GM23338 (cell line): ENCODE results near the gene GRIK1. TPM values are rescaled to one million over a fixed set of nuclear protein-coding genes. Genes with fewer than 3 reads are reported as not detected.

ENCODE experiments used
- ATAC-seq: fragments of 200-7000 bp; cut with Tn5 transposase; 3 replicates; pipeline ENCODE4 v1.9.1; 2020
- DNase-seq: peaks from one replicate; pipeline ENCODE4 v3.0.0-alpha.2; 2015; ENCODE audit warnings: low spot score
- H2AFZ ChIP-seq: fragments of 200-600 bp; sonication (generic); 2 replicates; pipeline ENCODE4 v1.8.0; 2016; ENCODE audit warnings: antibody characterized with exemption, mild to moderate bottlenecking, moderate library complexity
- H3F3A ChIP-seq: fragments of 200-600 bp; sonication (generic); replicated peaks from 2 replicates; pipeline ENCODE4 v1.8.0; 2017; ENCODE audit warnings: antibody characterized with exemption, mixed run types, low read depth
- H3K27ac ChIP-seq: fragments of 200-600 bp; sonication (generic); 2 replicates; pipeline ENCODE4 v1.6.1; 2016; ENCODE audit warnings: low read depth
- H3K27me3 ChIP-seq: fragments of 200-600 bp; sonication (generic); 2 replicates; pipeline ENCODE4 v1.8.0; 2016; ENCODE audit warnings: mild to moderate bottlenecking, mixed run types, moderate library complexity; ENCODE audit not compliant: insufficient read depth
- H3K36me3 ChIP-seq: fragments of 200-600 bp; sonication (generic); 2 replicates; pipeline ENCODE4 v1.8.0; 2016; ENCODE audit warnings: mild to moderate bottlenecking; ENCODE audit not compliant: insufficient read depth
- H3K4me1 ChIP-seq: fragments of 200-600 bp; sonication (generic); 2 replicates; pipeline ENCODE4 v1.8.0; 2016; ENCODE audit warnings: mild to moderate bottlenecking, moderate library complexity; ENCODE audit not compliant: insufficient read depth
- H3K4me2 ChIP-seq: fragments of 200-600 bp; sonication (generic); 2 replicates; pipeline ENCODE4 v1.7.1; 2017; ENCODE audit warnings: mixed run types
- H3K4me3 ChIP-seq: fragments of 200-600 bp; sonication (generic); 2 replicates; pipeline ENCODE4 v1.6.1; 2016; ENCODE audit warnings: mixed run types
- H3K79me2 ChIP-seq: fragments of 200-600 bp; sonication (generic); replicated peaks from 2 replicates; pipeline ENCODE4 v1.8.0; 2017; ENCODE audit warnings: mild to moderate bottlenecking; ENCODE audit not compliant: insufficient read depth
- H3K9me2 ChIP-seq: fragments of 200-600 bp; sonication (generic); 2 replicates; pipeline ENCODE4 v1.8.0; 2017; ENCODE audit not compliant: insufficient read depth
- H4K20me1 ChIP-seq: fragments of 200-600 bp; sonication (generic); replicated peaks from 2 replicates; pipeline ENCODE4 v1.8.0; 2017; ENCODE audit warnings: mild to moderate bottlenecking; ENCODE audit not compliant: insufficient read depth
- H3K27ac Mint-ChIP-seq: 2 replicates; pipeline ENCODE4 v1.8.0; 2020; ENCODE audit warnings: inconsistent platforms, mild to moderate bottlenecking, moderate library complexity, mixed read lengths
- H3K27me3 Mint-ChIP-seq: 3 replicates; pipeline ENCODE4 v1.8.0; 2022; ENCODE audit warnings: low read depth, mild to moderate bottlenecking, moderate library complexity, mixed read lengths, inconsistent platforms; ENCODE audit not compliant: insufficient read depth, poor library complexity
- H3K36me3 Mint-ChIP-seq: 3 replicates; pipeline ENCODE4 v1.8.0; 2021; ENCODE audit warnings: low read depth, mild to moderate bottlenecking, inconsistent platforms, moderate library complexity, mixed read lengths
- H3K4me1 Mint-ChIP-seq: 3 replicates; pipeline ENCODE4 v1.8.0; 2020; ENCODE audit warnings: mild to moderate bottlenecking, inconsistent platforms, mixed read lengths
- H3K4me3 Mint-ChIP-seq: 3 replicates; pipeline ENCODE4 v1.8.0; 2021; ENCODE audit warnings: moderate library complexity, mild to moderate bottlenecking, inconsistent platforms, mixed read lengths
- H3K9me3 Mint-ChIP-seq: 3 replicates; pipeline ENCODE4 v1.8.0; 2020; ENCODE audit warnings: moderate library complexity, mild to moderate bottlenecking, inconsistent platforms, mixed read lengths
- CREB1 ChIP-seq: fragments of 250-450 bp; sonication (Bioruptor Pico); IDR thresholded peaks from 2 replicates; pipeline ENCODE4 v1.5.0; 2020; ENCODE audit warnings: low read depth, mild to moderate bottlenecking, moderate library complexity
- EZH2 ChIP-seq: fragments of 200-600 bp; sonication (generic); IDR thresholded peaks from one replicate; pipeline ENCODE4 v1.8.0; 2017; ENCODE audit warnings: antibody characterized with exemption, mild to moderate bottlenecking, low read depth; ENCODE audit not compliant: unreplicated experiment
- EZH2phosphoT487 ChIP-seq: fragments of 200-600 bp; sonication (generic); IDR thresholded peaks from one replicate; pipeline ENCODE4 v1.8.1; 2018; ENCODE audit warnings: antibody characterized with exemption; ENCODE audit not compliant: unreplicated experiment
- JUNB ChIP-seq: IDR thresholded peaks from one replicate; pipeline ENCODE4 v1.6.1; 2016; ENCODE audit warnings: antibody characterized with exemption; ENCODE audit not compliant: unreplicated experiment
- NANOG ChIP-seq: IDR thresholded peaks from 2 replicates; pipeline ENCODE4 v1.6.1; 2016; ENCODE audit warnings: antibody characterized with exemption, borderline replicate concordance
- POLR2AphosphoS5 ChIP-seq: IDR thresholded peaks from 2 replicates; pipeline ENCODE4 v1.6.1; 2016; ENCODE audit warnings: antibody characterized with exemption, low read depth
- STAT1 ChIP-seq: IDR thresholded peaks from one replicate; pipeline ENCODE4 v1.6.1; 2016; ENCODE audit warnings: antibody characterized with exemption; ENCODE audit not compliant: unreplicated experiment
- ZNF114 ChIP-seq: fragments of 250-450 bp; sonication (Bioruptor Pico); IDR thresholded peaks from 2 replicates; pipeline ENCODE4 v1.5.0; 2020; ENCODE audit warnings: mild to moderate bottlenecking, moderate library complexity
- ZNF331 ChIP-seq: fragments of 250-450 bp; sonication (Bioruptor Pico); IDR thresholded peaks from 2 replicates; pipeline ENCODE4 v1.5.0; 2020; ENCODE audit warnings: low read depth, mild to moderate bottlenecking, moderate library complexity
- polyA plus RNA-seq: library from polyadenylated mRNA; unstranded; fragments of >200 nt; fragmentation: Nextera tagmentation; extraction: Ambion mirVana; gene quantifications from 2 replicates; pipeline ENCODE4 v1.2.1, GENCODE V29; 2016
- total RNA-seq: library from RNA; depleted of rRNA; stranded (reverse); fragments of >200 nt; shearing (Covaris generic); gene quantifications from 2 replicates; pipeline ENCODE4 v1.2.3, GENCODE V29; 2014
- TF ChIP-seq, protein P1 (sequence below): IDR thresholded peaks from 2 replicates; pipeline ENCODE4 v1.6.1; 2016; ENCODE audit warnings: antibody characterized with exemption
- TF ChIP-seq, protein P2 (sequence below), 2 experiments: fragments of 200-600 bp in 1 of 2; sonication (generic) in 1 of 2; conservative IDR thresholded peaks; 2 replicates each; pipeline versions ENCODE4 v1.5.1 to v1.6.1; 2016 to 2017; ENCODE audit warnings: antibody characterized with exemption in 2 of 2, low read depth in 2 of 2, mild to moderate bottlenecking in 2 of 2, moderate library complexity in 1 of 2
- TF ChIP-seq, protein P3 (sequence below): IDR thresholded peaks from one replicate; pipeline ENCODE4 v1.6.1; 2018; ENCODE audit warnings: antibody characterized with exemption; ENCODE audit not compliant: unreplicated experiment

Gene GRIK1
- total and polyA plus RNA-seq, 2 experiments from 2014 or later = 0.18 to 0.42 TPM

DNA sequence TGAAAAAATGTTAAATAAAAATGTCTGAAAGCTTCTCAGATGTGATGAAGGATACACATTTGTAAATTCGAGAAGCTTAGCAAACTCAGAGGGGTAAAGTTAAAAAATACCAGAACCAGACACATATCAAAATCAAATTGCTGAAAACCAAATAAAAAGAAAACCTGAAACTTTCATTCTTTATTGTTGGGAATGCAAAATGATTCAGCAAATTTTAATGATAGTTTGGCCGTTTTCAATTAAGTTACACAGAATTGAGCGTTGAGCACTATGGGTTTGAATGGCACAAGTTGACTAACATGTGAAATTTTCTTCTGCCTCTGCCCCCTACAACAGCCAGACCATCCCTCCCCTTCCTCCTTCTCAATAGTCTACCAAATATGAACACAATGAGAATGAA is 33.5 kb upstream of the GRIK1 start (continued):
- TF ChIP-seq, protein P1, sequence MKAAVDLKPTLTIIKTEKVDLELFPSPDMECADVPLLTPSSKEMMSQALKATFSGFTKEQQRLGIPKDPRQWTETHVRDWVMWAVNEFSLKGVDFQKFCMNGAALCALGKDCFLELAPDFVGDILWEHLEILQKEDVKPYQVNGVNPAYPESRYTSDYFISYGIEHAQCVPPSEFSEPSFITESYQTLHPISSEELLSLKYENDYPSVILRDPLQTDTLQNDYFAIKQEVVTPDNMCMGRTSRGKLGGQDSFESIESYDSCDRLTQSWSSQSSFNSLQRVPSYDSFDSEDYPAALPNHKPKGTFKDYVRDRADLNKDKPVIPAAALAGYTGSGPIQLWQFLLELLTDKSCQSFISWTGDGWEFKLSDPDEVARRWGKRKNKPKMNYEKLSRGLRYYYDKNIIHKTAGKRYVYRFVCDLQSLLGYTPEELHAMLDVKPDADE = no peak
- TF ChIP-seq, protein P2, sequence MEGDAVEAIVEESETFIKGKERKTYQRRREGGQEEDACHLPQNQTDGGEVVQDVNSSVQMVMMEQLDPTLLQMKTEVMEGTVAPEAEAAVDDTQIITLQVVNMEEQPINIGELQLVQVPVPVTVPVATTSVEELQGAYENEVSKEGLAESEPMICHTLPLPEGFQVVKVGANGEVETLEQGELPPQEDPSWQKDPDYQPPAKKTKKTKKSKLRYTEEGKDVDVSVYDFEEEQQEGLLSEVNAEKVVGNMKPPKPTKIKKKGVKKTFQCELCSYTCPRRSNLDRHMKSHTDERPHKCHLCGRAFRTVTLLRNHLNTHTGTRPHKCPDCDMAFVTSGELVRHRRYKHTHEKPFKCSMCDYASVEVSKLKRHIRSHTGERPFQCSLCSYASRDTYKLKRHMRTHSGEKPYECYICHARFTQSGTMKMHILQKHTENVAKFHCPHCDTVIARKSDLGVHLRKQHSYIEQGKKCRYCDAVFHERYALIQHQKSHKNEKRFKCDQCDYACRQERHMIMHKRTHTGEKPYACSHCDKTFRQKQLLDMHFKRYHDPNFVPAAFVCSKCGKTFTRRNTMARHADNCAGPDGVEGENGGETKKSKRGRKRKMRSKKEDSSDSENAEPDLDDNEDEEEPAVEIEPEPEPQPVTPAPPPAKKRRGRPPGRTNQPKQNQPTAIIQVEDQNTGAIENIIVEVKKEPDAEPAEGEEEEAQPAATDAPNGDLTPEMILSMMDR (conservative IDR thresholded peaks at IDR 0.05; ENCODE audit: low read depth in 2 of 2) = no peak
- TF ChIP-seq ZNF331 = no peak
- TF ChIP-seq, protein P3, sequence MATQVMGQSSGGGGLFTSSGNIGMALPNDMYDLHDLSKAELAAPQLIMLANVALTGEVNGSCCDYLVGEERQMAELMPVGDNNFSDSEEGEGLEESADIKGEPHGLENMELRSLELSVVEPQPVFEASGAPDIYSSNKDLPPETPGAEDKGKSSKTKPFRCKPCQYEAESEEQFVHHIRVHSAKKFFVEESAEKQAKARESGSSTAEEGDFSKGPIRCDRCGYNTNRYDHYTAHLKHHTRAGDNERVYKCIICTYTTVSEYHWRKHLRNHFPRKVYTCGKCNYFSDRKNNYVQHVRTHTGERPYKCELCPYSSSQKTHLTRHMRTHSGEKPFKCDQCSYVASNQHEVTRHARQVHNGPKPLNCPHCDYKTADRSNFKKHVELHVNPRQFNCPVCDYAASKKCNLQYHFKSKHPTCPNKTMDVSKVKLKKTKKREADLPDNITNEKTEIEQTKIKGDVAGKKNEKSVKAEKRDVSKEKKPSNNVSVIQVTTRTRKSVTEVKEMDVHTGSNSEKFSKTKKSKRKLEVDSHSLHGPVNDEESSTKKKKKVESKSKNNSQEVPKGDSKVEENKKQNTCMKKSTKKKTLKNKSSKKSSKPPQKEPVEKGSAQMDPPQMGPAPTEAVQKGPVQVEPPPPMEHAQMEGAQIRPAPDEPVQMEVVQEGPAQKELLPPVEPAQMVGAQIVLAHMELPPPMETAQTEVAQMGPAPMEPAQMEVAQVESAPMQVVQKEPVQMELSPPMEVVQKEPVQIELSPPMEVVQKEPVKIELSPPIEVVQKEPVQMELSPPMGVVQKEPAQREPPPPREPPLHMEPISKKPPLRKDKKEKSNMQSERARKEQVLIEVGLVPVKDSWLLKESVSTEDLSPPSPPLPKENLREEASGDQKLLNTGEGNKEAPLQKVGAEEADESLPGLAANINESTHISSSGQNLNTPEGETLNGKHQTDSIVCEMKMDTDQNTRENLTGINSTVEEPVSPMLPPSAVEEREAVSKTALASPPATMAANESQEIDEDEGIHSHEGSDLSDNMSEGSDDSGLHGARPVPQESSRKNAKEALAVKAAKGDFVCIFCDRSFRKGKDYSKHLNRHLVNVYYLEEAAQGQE = no peak
- no peak for TF ChIP-seq STAT1
- no peak for TF ChIP-seq EZH2
- TF ChIP-seq EZH2phosphoT487 = no peak
- TF ChIP-seq NANOG = no peak
- TF ChIP-seq JUNB = no peak
- no peak for TF ChIP-seq POLR2AphosphoS5
- no peak for TF ChIP-seq ZNF114 (CRISPR knock-in tag)
- TF ChIP-seq CREB1 (CRISPR knock-in tag) = no peak

DNA sequence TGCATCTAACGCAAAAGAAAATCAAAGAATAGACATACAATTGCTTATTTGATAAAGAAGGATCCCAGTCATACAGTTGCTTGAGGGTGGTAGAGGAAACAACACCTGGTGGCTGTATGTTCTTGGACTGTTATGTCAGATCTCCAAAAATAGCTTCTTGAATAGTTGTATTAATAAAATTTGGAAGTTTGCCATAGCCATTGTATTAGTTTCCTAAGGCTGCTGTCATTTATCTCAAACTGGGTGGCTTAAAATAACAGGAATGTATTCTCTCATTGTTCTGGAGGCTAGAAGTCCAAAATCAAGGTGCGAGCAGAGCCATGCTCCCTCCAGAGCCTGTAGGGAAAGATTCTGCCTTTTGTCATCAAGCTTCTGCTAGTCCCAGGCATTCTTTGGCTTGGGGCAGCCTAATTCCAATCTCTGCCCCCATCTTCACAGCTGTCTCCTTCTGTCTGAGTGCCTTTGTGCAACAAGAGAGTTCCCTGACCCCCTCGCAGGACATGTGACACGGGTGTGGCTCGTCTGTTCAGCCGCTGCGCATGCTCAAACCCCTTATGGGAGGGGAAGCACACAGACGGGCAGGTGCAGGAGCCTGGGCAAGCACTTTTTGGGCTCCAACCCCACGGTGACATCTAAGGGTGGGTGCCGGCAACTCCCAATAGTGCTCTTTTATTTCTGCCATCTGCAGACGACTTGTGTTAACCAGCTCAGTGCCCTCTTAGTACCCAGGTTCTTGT is 21.7 kb upstream of the GRIK1 start:
- no peaks in the 10 kb centered on the region for H3K9me3 Mint-ChIP-seq
- no peak for DNase-seq
- ATAC-seq = no peak
- no peak overlapping the region for H3K4me2 ChIP-seq
- no peaks in the 10 kb centered on the region for H3K4me1 ChIP-seq
- H3K27me3 ChIP-seq = no peaks in the 10 kb centered on the region
- H3K4me3 ChIP-seq = no peak overlapping the region
- H3K4me1 Mint-ChIP-seq = peaks cover 4% of the 10 kb centered on the region; the same call in 1 of the 3 replicates
- no peaks in the 10 kb centered on the region for H3F3A ChIP-seq
- H3K36me3 Mint-ChIP-seq = peaks cover 2% of the 10 kb centered on the region; the same call in 1 of the 3 replicates
- H3K79me2 ChIP-seq = no peaks in the 10 kb centered on the region
- no peaks in the 10 kb centered on the region for H3K36me3 ChIP-seq
- no peaks in the 10 kb centered on the region for H3K9me2 ChIP-seq
- TF ChIP-seq, protein P2 (conservative IDR thresholded peaks at IDR 0.05; ENCODE audit: low read depth in 2 of 2) = 0 out of 4 replicates have a peak, but pooled peaks of 1 of the 2 experiments have one; percentile 6
- TF ChIP-seq CREB1 (CRISPR knock-in tag) (no peak), ZNF331 (no peak)
- H4K20me1 ChIP-seq = no peaks in the 10 kb centered on the region
- H3K27ac ChIP-seq = no peak overlapping the region
- H3K27ac Mint-ChIP-seq = no peak overlapping the region
- no peak overlapping the region for H3K4me3 Mint-ChIP-seq
- no peaks in the 10 kb centered on the region for H3K27me3 Mint-ChIP-seq
- H2AFZ ChIP-seq = 0 out of 2 replicates have a peak overlapping the region, but pooled peaks have one; percentile 9
